GM10248 (cell line): ENCODE results near the gene NFATC2.

Experiments
- CTCF ChIA-PET: fragments of 300-600 bp; sonication (Branson Sonifier 250); formaldehyde crosslinking; extraction: SDS; loops from one replicate; lab custom pipeline; 2021; ENCODE audit warnings: antibody characterized with exemption; lab: Yijun Ruan, JAX
- POLR2A ChIA-PET: fragments of 350-650 bp; sonication (Branson Sonifier 250); formaldehyde crosslinking; extraction: SDS; loops from one replicate; lab custom pipeline; 2020; ENCODE audit warnings: antibody characterized with exemption; lab: Yijun Ruan, JAX
- DNase-seq: peaks from one replicate; pipeline ENCODE4 v3.0.0; 2012; ENCODE audit errors: extremely low spot score
- TF ChIP-seq, protein P1 (sequence below): IDR thresholded peaks from 2 replicates; pipeline ENCODE4 v1.5.1; 2012; ENCODE audit warnings: mild to moderate bottlenecking, low read depth; ENCODE audit errors: extremely low read depth, missing control alignments, control extremely low read depth

The NFATC2 gene

DNA sequence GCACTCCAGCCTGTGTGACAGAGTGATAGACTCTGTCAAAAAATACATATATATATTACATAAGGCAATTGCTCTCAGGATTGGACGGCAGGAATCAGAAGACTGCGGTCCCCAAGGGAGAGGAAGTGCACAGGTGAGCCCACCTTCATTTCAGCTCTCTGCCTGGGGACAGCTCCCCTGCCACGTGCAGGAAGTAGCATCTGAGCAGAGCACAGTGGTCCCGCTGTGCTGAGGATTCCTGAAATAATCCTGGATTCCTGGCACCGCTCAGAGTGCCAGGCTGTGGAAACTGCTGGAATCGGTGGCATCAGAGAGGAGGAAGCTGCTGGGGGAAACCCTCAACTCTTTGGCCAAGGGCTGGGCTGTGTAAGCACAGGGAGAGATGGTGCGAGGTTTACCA is 27.7 kb downstream of the NFATC2 start:
- CTCF ChIA-PET, result interaction anchor here (1.0 to 1.6 kb wide), 3 partner anchors 8 to 527 kb away, joined by 3 to 5 read pairs (median 3); no protein-coding TSS in a partner anchor
- POLR2A ChIA-PET, result interaction anchor here (1.6 kb wide), 1 partner anchor 11 kb away, joined by 3 read pairs; no protein-coding TSS in a partner anchor
- TF ChIP-seq, protein P1, sequence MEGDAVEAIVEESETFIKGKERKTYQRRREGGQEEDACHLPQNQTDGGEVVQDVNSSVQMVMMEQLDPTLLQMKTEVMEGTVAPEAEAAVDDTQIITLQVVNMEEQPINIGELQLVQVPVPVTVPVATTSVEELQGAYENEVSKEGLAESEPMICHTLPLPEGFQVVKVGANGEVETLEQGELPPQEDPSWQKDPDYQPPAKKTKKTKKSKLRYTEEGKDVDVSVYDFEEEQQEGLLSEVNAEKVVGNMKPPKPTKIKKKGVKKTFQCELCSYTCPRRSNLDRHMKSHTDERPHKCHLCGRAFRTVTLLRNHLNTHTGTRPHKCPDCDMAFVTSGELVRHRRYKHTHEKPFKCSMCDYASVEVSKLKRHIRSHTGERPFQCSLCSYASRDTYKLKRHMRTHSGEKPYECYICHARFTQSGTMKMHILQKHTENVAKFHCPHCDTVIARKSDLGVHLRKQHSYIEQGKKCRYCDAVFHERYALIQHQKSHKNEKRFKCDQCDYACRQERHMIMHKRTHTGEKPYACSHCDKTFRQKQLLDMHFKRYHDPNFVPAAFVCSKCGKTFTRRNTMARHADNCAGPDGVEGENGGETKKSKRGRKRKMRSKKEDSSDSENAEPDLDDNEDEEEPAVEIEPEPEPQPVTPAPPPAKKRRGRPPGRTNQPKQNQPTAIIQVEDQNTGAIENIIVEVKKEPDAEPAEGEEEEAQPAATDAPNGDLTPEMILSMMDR, result no peak
- no peak for DNase-seq

DNA sequence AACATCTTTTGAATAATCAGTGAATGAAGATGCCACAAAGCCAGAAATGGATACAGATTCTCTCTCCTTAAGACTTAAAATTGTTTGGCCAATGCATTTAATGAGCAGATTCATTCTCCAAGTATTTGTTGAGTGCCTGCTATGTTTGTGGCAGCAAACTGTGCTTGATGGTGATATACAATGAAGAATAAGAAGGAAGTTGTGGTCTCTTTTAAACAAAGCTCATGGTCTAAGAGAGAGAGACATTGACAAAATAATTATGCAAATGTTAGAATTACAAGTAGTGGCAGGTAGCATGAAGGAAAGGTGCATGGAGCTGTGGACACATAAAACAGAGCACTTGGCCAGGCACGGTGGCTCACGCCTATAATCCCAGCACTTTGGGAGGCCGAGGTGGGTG is 28.3 kb downstream of the NFATC2 start:
- POLR2A ChIA-PET, result interaction anchor here (1.6 kb wide), 1 partner anchor 11 kb away, joined by 3 read pairs; no protein-coding TSS in a partner anchor
- no peak for DNase-seq
- TF ChIP-seq, protein P1, result no peak
- CTCF ChIA-PET, result interaction anchor here (0.7 to 1.6 kb wide), 5 partner anchors 8 to 526 kb away, joined by 3 to 5 read pairs (median 3); no protein-coding TSS in a partner anchor

DNA sequence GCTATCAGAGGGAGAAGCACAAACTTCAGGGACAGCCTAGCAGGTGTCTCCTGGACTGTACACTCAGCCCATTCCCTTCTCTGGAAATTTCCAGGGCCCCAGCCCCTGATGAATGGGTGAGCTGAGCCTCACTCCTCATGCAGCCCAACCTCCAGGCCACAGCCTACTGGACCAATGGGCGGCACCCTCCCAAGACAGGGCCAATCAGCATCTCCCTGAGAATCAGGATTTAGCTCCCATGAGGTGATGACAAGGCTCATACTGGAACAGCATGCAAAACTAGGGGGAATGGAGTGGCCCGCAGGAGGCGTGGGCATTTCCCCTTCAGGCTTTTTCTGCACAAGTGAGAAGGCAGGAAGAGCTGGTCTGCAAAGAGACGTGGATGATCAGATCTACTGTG is 29.0 kb downstream of the NFATC2 start:
- ChIA-PET CTCF (interaction anchor here (0.7 to 1.6 kb wide), 5 partner anchors 16 to 526 kb away, joined by 3 to 5 read pairs (median 4); no protein-coding TSS in a partner anchor), POLR2A (interaction anchor here (1.6 kb wide), 1 partner anchor 12 kb away, joined by 3 read pairs; no protein-coding TSS in a partner anchor)
- no peak for DNase-seq
- TF ChIP-seq, protein P1, result no peak

DNA sequence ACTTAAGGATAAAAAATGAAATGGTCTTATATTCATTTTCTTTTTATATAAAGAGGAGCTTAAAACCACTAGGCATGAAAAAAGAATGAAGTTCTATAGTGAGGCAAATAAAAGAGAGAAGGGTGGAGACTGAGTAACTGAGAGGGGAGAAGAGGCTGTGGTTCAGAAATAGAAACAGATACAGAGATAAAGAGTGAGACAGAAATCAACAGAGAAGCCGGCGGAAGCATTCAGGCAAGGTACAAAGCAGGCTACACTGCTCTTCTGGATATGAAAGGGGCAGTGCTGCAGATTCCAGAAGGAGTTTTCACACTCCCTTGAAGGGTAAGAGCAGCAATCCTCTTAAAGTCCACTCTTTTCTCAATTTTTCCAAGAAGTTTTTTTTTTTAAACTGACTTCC is 29.9 kb downstream of the NFATC2 start:
- ChIA-PET CTCF (interaction anchor here (0.9 to 2.2 kb wide), 2 partner anchors 12 to 42 kb away, joined by 4 to 10 read pairs; no protein-coding TSS in a partner anchor), POLR2A (no interaction called here)
- TF ChIP-seq, protein P1, result no peak
- no peak for DNase-seq

DNA sequence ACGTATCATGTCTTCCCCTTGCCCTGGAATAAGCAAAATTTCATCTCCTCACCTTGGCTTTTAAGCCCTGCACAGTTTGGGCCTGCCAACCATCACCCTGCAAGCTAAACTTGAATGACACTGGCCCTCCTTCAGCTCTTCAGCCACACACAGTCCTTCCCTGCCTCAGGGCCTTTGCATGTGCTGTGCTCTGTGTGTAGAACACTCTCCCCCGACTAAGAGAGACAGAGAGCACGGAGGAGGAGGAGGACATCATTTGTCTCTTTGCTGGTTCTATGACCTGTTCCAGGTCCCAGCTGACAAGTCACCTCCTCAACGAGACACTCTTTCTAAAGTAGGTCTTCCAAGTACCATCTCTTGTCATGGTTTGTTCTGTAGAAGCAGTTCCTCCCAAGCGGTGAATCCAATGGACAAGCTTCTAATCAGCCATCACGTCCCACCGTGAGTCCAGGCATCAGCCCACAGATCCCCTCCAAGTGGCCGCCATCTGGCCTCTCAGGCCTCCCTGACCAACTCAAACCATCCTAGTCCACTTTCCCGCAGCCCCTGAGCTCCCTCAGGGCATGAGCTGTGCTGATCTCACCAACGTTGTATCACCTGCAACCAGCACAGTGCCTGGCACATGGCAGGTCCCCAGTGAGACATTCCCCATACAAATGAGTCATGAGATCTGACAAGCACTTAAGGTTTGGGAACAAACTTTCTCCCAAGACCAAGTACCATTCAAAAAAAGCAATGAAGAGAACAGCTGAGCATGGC is 30.5 kb downstream of the NFATC2 start:
- ChIA-PET CTCF (interaction anchor here (0.9 to 2.2 kb wide), 2 partner anchors 11 to 42 kb away, joined by 4 to 10 read pairs; no protein-coding TSS in a partner anchor), POLR2A (no interaction called here)
- no peak for DNase-seq
- TF ChIP-seq, protein P1, result no peak

DNA sequence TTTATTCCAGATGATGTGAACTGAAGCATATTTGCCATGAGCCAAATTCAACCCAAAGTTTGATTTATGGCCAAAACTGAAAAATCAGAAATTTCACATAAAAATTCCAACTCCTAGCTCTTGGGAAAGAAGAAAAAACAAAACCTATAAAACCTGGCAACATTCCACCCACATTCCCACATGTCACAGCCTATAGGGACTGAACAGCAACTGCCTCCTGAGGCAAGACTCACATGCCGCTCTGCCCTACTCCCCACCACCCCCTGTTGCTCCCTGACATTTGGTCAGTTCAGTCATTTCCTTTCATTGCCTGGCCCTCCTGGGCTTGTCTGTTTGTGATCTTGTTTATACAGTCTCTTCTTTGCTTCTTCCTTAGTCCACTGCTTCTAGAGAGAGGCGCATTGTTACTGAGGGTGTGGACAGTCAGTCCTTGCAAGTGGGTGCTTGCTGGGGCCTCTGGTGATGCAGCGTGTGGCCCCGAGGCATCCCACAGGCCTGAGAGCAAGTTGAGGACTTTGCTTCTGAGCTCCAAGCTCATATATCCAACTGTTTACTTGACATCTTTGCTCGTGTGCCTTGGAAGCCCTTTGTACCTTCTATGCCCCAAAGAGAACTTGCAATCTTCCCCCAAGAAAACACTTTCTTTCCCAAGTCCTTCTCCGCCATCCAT is 31.4 kb downstream of the NFATC2 start:
- ChIA-PET CTCF (interaction anchor here (2.2 kb wide), 1 partner anchor 10 kb away, joined by 10 read pairs; no protein-coding TSS in a partner anchor), POLR2A (no interaction called here)
- TF ChIP-seq, protein P1, result no peak
- no peak for DNase-seq
